ENCODE measurements around the gene PAF1.
A peak's percentile ranks its signal among the peaks of the same experiment; 100 is the strongest.

Gene PAF1

DNA sequence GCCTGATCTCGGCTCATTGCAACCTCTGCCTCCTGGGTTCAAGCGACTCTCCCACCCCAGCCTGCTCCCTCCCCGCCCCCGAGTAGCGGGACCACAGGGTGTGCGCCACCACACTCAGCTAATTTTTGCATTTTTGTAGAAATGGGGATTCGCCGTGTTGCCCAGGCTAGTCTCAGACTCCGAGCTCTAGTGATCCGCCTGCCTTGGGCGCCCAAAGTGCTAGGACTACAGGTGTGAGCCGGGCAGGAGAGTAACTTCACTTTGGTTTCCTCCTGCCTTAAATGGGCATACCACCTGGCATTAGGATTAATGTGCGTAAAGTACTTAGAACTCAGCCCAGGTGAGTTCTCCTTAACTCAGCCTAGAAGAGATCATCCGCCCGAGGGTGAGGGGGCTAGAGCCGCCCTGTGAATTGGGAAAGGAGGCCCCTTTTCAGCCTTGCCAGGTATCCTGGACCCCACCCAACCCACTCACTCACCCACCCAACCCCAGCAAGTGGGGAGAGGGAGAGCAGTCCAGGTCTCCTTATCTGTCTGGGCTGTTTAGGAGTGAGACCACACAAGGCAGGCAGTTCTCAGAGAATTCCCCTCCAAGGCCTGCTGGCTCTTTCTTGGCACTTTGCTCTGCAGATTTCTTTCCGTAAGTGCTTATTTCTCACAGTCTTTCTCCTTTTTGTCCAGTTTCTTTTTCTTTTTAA, 14.5 kb upstream of the PAF1 start:
- no peak for DNase-seq

DNA sequence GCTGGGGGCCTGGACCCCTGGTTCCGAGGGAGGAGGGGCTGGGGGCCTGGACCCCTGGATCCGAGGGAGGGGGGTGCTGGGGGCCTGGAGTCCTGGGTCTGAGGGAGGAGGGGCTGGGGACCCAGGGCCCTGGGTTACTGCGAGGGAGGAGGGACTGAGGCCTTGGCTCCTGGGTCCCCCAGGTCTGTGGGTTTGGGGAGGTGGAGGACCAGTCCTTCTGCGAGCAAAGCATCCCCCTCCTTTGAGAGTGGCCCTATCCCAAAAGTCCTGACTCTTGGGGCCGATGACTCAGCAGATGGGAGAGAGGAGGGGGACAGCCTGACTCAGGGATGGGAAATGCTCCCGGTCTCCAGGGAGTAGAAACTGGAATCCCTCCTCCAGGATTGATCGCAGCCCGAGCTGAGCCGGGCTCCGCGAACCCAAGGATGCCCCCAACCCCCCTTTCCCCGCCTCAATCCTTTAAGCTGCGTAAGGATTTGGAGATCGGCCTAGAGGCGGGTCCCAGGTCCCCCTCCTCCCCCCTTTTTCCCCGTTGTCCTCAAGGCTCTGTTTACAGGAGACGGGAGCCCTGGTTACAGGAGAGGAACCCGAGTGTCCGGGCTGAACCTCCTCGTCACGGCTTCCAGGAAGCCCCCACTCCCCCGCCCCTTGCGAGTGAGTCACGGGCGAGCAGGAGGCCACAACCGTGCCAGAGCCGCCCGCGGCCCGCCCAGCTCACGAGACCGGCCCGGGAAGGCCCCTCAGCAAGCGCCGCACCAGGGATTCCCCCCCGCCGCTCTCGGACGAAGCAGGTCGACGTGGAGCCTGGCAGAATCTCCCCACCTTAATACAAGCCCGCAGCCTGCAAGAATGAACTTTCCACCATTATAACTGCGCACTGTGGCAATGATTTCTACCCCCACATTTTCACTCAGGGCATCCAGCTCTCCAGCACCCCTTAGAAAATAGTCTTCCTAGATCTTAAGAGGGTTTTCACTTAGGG, 12.7 kb upstream of the PAF1 start:
- DNase-seq: peak; percentile 98

DNA sequence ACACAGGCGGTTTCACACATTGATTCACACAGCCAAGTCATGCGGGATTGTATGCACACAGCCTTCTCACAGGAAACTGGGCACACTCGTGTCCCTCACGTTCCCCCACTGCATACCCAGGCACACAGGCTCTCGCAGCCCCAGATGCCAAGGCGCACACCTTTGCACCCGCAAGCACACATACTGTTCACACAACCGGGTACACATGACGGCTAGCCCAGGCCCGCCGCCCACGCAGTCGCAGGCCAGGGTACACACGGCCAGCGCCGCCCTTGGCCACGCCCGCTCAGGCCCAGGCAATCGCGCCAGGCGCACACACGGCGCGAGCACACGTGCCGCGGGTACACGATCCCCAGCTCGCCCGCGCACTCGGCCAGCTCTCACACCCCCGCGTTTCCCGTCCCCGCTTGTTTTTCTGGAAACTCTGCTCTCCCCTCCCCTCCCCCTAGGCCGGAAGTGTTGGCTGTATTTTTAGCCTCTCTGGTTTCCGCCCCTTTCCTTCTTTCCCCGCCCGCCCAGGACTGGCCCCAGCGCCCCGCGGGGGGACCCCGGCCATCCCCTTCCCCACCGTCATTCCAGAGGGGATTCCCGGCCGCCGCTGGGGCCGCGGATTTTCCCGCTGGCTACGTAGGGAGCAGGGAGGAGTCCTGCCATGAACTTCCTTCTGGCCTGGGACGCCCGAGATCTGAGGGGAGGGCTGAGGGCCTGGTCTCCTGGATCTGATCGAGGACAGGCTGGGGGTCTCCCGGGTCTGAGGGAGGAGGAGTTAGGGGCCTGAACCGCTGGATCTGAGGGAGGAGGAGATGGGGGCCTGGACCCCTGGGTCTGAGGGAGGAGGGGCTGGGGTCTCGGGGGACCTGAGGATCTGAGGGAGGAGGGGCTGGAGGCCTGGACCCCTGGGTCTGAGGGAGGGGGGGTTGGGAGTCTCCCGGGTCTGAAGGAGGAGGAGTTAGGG, 11.7 kb upstream of the PAF1 start:
- DNase-seq: peak; percentile 94

DNA sequence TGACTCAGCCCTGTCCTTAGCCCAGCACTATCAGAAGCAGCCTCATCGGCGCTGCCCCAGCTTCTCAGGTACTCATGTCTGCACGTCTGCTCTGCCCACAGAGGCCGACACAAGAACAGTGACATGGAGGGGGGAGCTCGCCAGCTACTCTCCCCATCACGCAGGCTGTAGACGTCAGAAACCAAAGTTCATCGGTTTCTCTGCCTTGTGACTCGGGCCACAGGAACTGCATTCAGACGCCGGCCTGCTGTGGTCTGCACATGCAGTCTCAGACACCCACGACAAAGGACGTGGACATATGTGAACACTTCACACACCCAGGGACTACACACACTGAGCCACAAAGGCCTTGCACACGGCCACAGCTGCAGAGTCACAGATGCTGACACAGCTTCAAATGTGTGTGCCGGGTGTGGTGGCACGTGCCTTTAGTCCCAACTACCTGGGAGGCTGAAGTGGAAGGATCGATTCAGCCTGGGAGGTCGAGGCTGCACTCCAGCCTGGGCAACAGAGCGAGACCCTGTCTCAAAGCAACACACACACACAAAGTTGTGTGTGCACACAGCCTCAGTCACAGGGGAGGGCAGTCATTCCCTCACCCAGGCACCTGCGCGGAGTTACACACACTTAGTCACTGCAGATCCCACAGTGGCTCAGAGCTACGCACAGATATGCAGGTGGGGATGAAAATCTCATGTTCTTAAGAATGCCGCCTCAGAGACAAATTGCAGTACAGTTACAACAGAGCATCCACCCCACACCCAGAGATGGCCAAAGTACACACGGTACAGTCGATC, 10.8 kb upstream of the PAF1 start:
- peak; percentile 87 for DNase-seq

DNA sequence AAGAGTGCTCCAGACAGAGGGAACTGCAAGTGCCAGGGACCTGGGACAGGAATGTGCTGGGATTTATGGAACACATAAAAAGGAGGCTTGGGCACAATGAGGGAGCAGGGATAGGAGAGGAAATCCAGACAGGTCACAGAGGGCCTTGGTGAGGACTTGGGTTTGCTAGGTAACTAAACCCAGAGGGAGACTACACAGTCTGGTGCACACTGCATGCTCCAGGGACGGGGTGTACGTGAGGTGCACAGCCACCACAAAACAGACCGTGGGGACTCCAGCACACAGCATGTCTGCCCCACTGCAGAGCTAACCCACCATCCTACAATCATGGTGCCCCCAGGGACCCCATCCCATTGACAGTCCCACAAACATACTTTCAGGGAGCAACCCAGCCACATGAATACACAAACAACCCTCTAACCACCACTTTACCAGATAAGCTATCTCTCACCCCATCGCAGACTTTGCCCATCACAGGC, 10.2 kb upstream of the PAF1 start:
- DNase-seq: no peak

DNA sequence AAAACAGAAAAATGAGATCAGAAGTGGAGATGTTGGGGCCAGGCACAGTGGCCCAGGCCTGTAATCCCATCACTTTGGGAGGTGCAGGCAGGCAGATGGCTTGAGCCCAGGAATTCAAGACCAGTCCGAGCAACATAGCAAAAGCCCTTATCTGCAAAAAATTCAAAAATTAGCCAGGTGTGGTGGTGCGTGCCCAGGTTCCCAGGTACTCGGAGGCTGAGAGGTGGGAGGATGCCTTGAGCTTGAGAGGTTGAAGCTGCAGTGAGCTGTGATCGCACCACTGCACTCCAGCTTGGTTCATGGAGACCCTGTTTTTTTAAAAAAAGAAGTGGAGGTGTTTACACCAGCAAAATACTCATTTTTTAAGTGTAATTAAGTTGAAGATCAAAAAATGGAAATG, 9.2 kb upstream of the PAF1 start:
- no peak for DNase-seq

DNA sequence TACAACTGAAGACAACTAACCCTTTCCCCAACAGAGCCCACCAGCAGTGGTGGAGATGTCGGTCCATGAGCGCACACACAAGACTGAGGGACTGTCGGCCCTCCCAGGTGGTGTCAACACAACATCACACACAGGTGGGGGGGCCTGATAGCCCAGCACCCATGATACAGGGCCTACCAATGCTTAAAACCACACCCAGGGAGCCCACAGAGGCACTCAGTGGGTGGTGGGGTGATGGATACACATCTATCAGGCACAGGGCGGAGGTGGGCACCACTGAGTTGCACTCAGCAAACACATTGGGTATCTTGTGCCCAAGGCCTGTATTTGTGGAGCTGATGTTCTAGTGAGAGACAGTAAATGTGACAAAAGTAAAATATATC, 8.8 kb upstream of the PAF1 start:
- DNase-seq: no peak

DNA sequence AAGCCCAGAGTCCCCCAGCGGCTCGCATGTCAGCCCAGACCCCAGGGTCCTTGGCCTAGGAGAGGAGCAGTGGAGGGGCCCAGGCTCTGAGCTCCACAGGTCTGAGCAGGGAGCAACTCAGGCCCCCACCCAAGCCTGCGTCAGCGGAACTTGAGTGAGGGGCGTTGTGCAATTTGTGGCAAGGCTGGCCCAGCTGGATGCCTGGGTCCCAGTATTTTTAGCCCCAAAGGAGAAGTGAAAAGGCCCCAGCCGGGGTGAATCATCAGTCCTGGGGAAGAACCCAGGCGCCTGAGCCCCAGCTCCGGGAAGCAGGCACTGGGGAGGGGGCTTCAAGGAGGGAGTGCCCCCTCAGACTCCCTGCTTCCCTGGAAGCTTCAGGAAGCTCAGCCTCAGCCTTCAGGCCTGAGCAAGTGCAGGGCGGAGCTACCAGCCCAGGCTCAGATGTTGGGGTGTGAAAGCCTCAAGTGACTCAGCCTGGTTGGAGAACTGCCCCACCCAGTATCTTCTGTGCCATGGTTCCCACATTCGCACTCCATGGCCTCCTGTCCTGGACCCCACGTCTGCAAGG, 7.5 kb upstream of the PAF1 start:
- DNase-seq: peak; percentile 79

DNA sequence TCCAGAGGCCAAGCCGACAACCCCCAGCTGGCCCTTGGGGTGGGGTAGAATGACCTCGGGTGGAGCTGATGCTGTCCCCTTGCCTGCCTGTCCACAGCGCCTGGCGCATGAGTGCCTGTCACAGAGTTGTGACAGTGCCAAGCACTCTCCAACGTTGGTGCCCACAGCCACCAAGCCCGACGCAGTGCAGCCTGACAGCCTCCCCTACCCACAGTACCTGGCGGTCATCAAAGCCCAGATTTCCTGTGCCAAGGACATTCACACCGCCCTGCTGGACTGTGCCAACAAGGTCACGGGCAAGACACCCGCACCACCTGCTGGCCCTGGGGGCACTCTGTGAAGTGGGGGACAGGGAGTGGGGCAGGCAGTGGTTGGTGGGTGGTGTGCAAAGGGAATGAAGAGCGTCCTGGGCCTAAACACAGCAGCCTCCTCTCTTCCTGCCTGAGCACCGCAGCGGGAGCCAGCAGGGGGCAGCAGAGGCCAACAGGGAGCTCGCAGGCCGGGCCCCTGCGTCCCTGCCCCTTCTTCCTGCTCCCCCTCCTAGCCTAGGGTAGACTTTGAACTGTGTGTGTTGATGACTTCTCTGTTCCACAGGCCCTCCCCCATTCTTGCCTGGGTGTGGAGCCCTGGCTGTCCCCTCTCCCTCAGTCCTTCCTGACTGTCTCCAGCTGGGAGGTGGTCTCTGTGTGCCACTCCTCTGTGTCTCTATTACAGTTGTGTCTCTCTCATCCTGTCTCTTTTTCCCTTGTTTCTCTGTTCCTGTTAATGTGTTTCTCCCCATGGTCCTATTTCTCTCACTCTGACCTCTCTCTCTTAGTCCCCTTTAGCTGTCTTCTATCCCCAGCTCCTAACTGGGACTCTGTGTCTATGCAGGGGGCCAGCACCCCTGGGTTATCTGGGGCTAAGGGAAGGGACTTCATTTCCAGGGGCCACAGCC, 6.7 kb upstream of the PAF1 start:
- peak; percentile 95 for DNase-seq

DNA sequence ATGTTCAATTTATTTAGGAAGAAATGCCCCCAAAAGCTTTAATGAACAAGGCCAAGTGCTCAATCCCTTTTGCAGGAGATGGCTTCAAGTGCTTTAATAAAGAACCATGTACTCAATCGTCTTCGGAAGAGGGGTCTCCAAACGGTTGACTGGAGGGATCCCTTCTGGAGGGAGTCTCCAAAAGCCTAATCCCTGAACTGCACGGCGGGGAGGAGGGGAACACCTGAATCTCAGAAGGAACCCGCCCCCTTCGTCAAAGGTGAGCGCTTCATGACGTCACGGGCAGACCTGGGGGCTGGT, 505 bp downstream of the PAF1 start:
- DNase-seq: peak; percentile 81

DNA sequence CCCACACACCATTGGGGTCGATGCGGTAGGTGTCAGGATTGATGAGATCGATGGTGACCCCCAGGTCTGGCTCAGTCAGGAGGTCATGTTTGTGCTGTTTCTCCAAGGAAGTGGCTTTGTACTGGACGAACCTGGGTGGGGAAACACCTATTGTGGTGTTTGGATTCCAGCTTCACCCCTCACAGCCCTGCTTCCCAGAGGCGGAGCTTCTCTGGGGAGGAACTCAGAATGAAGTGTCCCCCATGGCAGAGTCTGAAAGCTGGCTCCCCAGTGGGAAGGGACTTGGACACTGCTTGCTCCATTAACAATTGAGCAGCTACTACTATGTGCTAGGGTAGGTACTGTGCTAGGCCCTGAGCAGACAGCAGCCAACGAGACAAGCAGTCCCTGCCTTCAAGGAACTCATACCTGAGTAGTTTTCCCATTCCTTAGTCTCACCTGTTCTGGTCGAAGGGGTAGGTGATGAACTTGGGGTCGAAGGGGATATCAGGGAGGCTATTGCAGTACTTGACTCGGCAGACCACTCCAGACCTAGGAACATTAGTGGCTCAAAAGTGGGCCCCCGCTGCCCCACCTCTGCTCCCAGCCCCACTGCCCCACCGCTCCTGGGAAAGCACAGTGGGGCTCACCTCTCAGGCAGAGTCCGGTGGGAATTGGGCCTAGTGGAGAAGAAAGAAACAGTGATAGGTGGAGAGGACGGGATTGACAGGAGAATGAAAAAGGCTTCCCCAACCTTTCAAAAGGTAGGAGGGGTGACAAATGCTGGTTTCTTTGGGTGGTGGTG, 1.1 kb downstream of the PAF1 start:
- DNase-seq: no peak

DNA sequence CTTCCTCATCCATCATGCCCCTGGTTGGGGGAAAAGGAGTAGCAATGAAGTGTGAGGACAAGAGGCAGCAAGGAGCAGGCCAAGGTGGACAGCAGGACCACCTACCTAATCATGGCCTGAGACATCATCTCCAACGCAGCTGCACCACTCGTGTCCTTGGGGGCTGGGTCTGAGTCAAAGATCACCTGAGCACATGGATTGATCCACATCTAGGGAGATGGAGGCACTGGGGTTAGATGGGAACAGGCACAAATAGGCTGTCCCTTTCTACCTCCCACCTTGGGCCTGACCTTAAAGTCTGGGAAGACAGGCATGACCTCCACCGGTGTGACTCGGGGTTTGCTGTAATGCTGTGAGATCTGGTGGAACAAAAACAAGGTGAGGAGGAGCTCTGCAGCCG, 2.2 kb downstream of the PAF1 start:
- DNase-seq: no peak

DNA sequence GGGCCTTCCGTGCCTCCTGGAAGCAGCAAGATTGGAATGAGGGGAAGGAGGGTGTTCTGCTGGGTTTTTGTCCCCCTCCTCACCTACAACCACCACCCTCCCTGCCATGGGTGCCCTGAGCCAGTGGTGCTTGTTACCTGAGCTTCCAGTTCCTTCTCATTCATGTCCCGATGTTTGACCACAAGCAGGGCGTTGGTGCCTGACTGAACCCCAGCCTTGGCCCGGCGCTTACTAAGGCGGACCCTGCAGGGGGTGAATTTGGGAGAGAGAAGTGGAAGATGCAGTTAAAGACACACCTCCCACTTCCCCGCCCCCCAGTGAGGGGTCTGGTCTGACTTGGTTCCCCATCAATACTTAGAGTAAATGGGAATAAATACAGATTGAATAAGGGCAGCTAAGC, 4.3 kb downstream of the PAF1 start:
- DNase-seq: no peak

DNA sequence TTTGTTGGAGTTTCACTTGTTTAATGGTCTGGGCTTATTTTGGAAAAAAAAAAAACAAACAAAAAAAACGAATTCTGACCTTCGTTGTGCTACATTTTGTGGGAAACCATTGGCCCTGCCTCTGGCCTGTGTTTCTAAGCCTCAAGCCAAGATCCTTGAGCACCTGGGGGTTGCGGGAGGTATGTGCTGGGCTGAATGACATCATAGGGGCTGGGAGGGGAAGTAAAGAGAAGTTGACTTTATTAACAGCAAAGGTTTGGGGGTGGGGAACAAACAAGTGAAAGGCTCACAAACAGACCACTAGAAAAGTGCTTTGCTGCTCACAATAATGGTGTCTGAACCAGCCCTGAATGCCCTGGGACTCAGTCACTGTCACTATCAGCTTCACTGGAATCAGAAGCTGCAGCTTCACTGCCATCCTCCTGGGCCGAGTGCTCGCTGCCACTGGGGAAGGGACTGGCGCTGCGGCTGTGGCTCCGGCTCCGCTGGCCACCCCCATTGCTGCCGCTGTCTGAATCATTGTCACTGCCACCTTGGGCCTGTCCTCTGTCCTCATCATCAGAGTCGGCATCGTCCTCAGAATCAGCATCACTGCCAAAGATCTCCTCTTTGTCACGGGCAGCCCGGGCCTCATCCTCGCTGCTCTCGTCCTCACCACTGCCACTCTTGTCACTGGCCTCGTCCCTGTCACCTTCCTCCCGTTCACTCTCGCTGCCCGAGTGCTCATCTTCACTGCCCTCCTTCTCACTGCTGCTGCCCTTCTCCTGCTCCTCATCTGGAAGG, 5.1 kb downstream of the PAF1 start:
- no peak for DNase-seq

DNA sequence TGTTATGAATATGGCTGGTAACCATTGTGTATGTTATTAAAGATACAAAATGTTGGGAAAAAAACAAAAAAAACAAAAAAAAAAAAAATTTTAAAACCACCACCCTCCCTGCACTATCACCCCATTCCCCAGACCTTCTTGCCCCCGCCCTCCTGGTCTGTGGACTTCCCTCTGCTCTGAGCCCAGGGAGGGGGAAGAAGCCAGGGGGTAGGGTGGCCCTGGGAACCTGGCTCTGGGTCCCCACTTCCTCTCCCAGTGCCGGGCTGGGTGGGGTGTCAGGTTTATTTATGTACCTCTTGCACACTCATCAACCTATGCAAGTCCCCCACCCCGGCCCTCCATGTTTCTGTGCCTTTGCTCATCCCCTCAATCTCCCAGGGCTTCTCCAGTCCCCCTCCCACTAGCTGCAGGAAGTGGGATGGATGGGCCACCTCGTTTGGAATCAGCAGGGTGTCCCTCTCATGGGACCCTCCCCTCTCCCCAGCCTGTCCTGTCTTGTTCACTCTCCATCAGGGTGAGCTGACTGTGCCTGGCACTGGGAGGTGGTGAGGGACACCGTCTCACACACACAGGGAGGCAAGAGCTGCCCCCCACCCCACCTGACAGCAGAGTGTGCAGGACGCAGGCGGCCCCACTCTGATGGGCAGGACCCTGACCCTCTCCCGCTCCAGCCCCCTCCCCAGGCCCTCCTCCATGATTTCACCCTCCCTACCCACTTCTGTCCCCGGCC, 5.9 kb downstream of the PAF1 start:
- DNase-seq: no peak

DNA sequence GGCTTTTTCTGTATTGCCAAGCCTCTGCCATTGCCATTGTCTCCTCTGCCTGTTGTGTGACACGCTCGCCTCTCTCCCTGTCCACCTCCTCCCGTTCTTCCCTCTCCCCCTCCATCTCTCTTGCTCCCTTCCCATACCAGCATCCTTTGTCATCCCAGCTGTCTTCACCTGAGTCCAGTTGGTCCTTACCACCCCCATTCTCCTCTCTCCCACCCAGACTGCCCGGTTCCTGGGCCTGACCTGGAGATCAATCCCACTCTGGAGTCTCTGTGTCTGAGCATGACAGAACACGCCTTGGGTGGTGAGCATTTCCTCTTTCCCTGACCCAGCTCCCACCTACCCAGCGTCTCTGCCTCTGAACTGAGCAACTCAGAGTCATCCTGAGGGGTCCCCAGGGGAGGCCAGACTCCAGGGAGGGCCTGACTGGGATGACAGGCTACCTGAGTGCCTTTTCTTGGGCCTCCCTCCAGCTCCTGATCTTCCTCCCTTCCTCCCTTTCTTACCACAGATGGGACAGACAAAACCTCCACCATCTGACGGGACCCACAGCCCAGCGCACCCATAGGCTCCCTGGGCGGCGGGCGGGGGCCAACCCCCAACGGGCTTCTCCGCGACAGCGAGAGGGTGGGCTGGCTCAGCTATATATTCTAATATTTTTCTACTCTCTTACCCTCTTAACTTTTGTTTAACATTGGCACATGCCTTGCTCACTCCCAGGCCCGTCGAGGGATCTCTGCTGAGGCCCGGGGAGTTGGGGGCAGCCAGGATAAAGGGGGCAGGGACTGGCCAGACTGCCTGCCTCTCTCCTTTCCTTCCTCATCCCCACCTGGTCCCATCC, 7.7 kb downstream of the PAF1 start:
- DNase-seq: no peak

DNA sequence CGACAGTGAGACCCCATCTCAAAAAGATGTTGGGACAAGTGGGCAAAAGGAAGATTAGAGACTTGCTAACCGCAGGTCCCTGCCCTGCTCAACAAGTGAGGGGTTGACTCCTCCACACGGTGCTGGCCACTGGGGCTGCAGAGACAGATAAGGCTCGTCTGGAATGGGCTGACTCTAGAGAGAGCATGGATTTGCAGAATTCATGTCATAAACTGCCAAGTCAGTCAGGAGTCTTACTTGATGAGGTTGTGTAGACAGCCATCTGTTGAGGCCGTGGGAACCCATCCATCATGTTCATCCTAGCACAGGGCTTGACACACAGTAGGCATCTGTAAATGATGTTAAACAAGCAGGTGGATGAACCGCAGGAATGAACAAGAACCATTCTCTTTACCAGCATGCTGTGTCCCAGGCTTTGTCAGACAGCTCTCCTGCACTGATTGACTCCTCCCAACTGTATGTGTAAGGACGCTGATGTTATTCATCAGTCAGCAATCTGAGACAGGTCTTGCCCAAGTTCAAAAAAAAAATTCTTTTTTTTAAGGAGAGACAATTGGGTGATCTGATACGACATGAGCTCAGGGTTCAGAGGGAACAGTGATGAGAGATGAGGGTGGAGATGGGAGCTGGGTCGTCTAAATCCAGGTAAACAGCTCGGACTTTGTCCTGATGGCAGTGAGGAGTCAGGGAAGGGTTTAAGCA, 8.8 kb downstream of the PAF1 start:
- no peak for DNase-seq
